H9 (cell line): Measurements from ENCODE around the gene MYADM. TPM values are rescaled to one million over a fixed set of nuclear protein-coding genes. Genes with fewer than 3 reads are reported as not detected.

Experiments
- DNase-seq: peaks from one replicate; pipeline ENCODE4 v3.0.0-alpha.2; 2017
- H2AFZ ChIP-seq: one replicate; pipeline ENCODE4 v1.6.1; 2013; ENCODE audit warnings: mild to moderate bottlenecking, low read length, control low read depth, moderate library complexity
- H2AK5ac ChIP-seq: 2 replicates; pipeline ENCODE4 v1.6.1; 2013; ENCODE audit warnings: low read length, control low read depth, mixed read lengths; ENCODE audit not compliant: insufficient read length
- H2BK120ac ChIP-seq: one replicate; pipeline ENCODE4 v1.6.1; 2013; ENCODE audit warnings: low read depth, mild to moderate bottlenecking, low read length, control low read depth, inconsistent platforms; ENCODE audit not compliant: poor library complexity, severe bottlenecking
- H2BK12ac ChIP-seq: 2 replicates; pipeline ENCODE4 v1.6.1; 2013; ENCODE audit warnings: low read length, control low read depth, mixed read lengths, low read depth; ENCODE audit not compliant: insufficient read length
- H2BK15ac ChIP-seq: 2 replicates; pipeline ENCODE4 v1.6.1; 2013; ENCODE audit warnings: low read depth, low read length, control low read depth
- H2BK20ac ChIP-seq: one replicate; pipeline ENCODE4 v1.6.1; 2013; ENCODE audit warnings: low read depth, mild to moderate bottlenecking, low read length, control low read depth, inconsistent platforms; ENCODE audit not compliant: poor library complexity, severe bottlenecking
- H2BK5ac ChIP-seq: 2 replicates; pipeline ENCODE4 v1.6.1; 2013; ENCODE audit warnings: low read length, control low read depth, mixed read lengths; ENCODE audit not compliant: insufficient read length
- H3K14ac ChIP-seq: 2 replicates; pipeline ENCODE4 v1.6.1; 2013; ENCODE audit warnings: low read length, control low read depth; ENCODE audit not compliant: insufficient read depth
- H3K18ac ChIP-seq: 2 replicates; pipeline ENCODE4 v1.6.1; 2013; ENCODE audit warnings: low read depth, mild to moderate bottlenecking, mixed read lengths, low read length, control low read depth; ENCODE audit not compliant: insufficient read length
- H3K23ac ChIP-seq: 2 replicates; pipeline ENCODE4 v1.6.1; 2013; ENCODE audit warnings: low read length, control low read depth, mixed read lengths, low read depth; ENCODE audit not compliant: insufficient read length
- H3K23me2 ChIP-seq: 2 replicates; pipeline ENCODE4 v1.6.1; 2013; ENCODE audit warnings: low read depth, mild to moderate bottlenecking, mixed read lengths, low read length, control low read depth; ENCODE audit not compliant: insufficient read length, poor library complexity, severe bottlenecking
- H3K27ac ChIP-seq: 2 replicates; pipeline ENCODE4 v1.5.1; 2013; ENCODE audit warnings: low read length, control low read depth, mixed read lengths, low read depth; ENCODE audit not compliant: insufficient read length
- H3K27me3 ChIP-seq: 2 replicates; pipeline ENCODE4 v1.6.1; 2013; ENCODE audit warnings: low read length, control low read depth, inconsistent platforms; ENCODE audit not compliant: insufficient read depth
- H3K4ac ChIP-seq: 2 replicates; pipeline ENCODE4 v1.6.1; 2013; ENCODE audit warnings: low read depth, mild to moderate bottlenecking, control low read depth, inconsistent platforms, low read length, moderate library complexity
- H3K4me1 ChIP-seq: 2 replicates; pipeline ENCODE4 v1.6.1; 2013; ENCODE audit warnings: low read length, control low read depth, inconsistent platforms; ENCODE audit not compliant: insufficient read depth
- H3K4me2 ChIP-seq: 2 replicates; pipeline ENCODE4 v1.6.1; 2013; ENCODE audit warnings: low read length, control low read depth, mixed read lengths; ENCODE audit not compliant: insufficient read length, insufficient read depth
- H3K56ac ChIP-seq: 2 replicates; pipeline ENCODE4 v1.6.1; 2013; ENCODE audit warnings: low read depth, mild to moderate bottlenecking, mixed read lengths, low read length, control low read depth; ENCODE audit not compliant: insufficient read length
- H3K79me1 ChIP-seq: 2 replicates; pipeline ENCODE4 v1.6.1; 2013; ENCODE audit warnings: low read depth, mild to moderate bottlenecking, moderate library complexity, low read length, control low read depth, inconsistent platforms; ENCODE audit not compliant: insufficient read depth, poor library complexity, severe bottlenecking
- H3K79me2 ChIP-seq: 2 replicates; pipeline ENCODE4 v1.6.1; 2013; ENCODE audit warnings: low read length, control low read depth, inconsistent platforms; ENCODE audit not compliant: insufficient read depth
- H3K9ac ChIP-seq: 2 replicates; pipeline ENCODE4 v1.6.1; 2013; ENCODE audit warnings: low read length, control low read depth, mixed read lengths; ENCODE audit not compliant: insufficient read length; ENCODE audit errors: extremely low read depth
- H3K9me3 ChIP-seq: one replicate; pipeline ENCODE4 v1.6.1; 2013; ENCODE audit warnings: low read depth, low read length, inconsistent platforms; ENCODE audit not compliant: control insufficient read depth
- H3T11ph ChIP-seq: one replicate; pipeline ENCODE4 v1.6.1; 2013; ENCODE audit warnings: mild to moderate bottlenecking, low read length, control low read depth, inconsistent platforms
- H4K20me1 ChIP-seq: one replicate; pipeline ENCODE4 v1.6.1; 2013; ENCODE audit not compliant: control insufficient read depth, insufficient read length, insufficient read depth
- H4K5ac ChIP-seq: 2 replicates; pipeline ENCODE4 v1.6.1; 2013; ENCODE audit warnings: low read depth, mild to moderate bottlenecking, mixed read lengths, low read length, control low read depth; ENCODE audit not compliant: insufficient read length
- H4K8ac ChIP-seq: replicated peaks from 2 replicates; pipeline ENCODE4 v1.6.1; 2013; ENCODE audit warnings: low read length, control low read depth, mixed read lengths, low read depth; ENCODE audit not compliant: insufficient read length
- H4K91ac ChIP-seq: 2 replicates; pipeline ENCODE4 v1.6.1; 2013; ENCODE audit warnings: low read depth, mild to moderate bottlenecking, moderate library complexity, mixed read lengths, low read length, control low read depth; ENCODE audit not compliant: insufficient read length
- H3K27ac Mint-ChIP-seq, 3 experiments: 2 replicates in 2 of 3; 3 replicates in 1 of 3; pipeline ENCODE4 v1.8.0; 2020 to 2021; ENCODE audit warnings: mixed read lengths in 3 of 3, mild to moderate bottlenecking in 1 of 3, moderate library complexity in 1 of 3
- H3K27me3 Mint-ChIP-seq: 2 replicates; pipeline ENCODE4 v1.8.0; 2021; ENCODE audit warnings: low read depth, mild to moderate bottlenecking, moderate library complexity, mixed read lengths
- H3K36me3 Mint-ChIP-seq, 3 experiments: 2 replicates in 2 of 3; 3 replicates in 1 of 3; pipeline ENCODE4 v1.8.0; 2020 to 2021; ENCODE audit warnings: low read depth in 3 of 3, mixed read lengths in 3 of 3; ENCODE audit not compliant: insufficient read depth in 1 of 3
- H3K4me1 Mint-ChIP-seq, 2 experiments: 2 replicates each; pipeline ENCODE4 v1.8.0; 2020; ENCODE audit warnings: mixed read lengths in 2 of 2
- H3K4me3 Mint-ChIP-seq, 2 experiments: 2 replicates in 1 of 2; 3 replicates in 1 of 2; pipeline ENCODE4 v1.8.0; 2020 to 2021; ENCODE audit warnings: mild to moderate bottlenecking in 2 of 2, mixed read lengths in 2 of 2, moderate library complexity in 1 of 2
- H3K9me3 Mint-ChIP-seq, 2 experiments: 2 replicates in 1 of 2; 3 replicates in 1 of 2; pipeline ENCODE4 v1.8.0; 2020; ENCODE audit warnings: mild to moderate bottlenecking in 2 of 2, mixed read lengths in 2 of 2, moderate library complexity in 1 of 2
- CTCF ChIP-seq: fragments of 200-600 bp; sonication (generic); conservative IDR thresholded peaks from 3 replicates; pipeline ENCODE4 v1.8.0; 2021; ENCODE audit warnings: antibody characterized with exemption, mild to moderate bottlenecking
- WGBS: extraction: QIAGEN DNeasy Blood & Tissue Kit; methylation state at CpG from one replicate; pipeline ENCODE4 v1.1.7; 2013; ENCODE audit warnings: missing lambda C conversion rate, low lambda C conversion rate, mixed read lengths; ENCODE audit not compliant: insufficient read length; ENCODE audit errors: extremely low coverage; 5-methylcytosine and 5-hydroxymethylcytosine counted together
- total RNA-seq: library from RNA; stranded (reverse); gene quantifications from 2 replicates; pipeline ENCODE4 v1.2.1, GENCODE V29; 2021

The MYADM gene
- total RNA-seq, 1 experiment from 2014 or later = 116 TPM

DNA sequence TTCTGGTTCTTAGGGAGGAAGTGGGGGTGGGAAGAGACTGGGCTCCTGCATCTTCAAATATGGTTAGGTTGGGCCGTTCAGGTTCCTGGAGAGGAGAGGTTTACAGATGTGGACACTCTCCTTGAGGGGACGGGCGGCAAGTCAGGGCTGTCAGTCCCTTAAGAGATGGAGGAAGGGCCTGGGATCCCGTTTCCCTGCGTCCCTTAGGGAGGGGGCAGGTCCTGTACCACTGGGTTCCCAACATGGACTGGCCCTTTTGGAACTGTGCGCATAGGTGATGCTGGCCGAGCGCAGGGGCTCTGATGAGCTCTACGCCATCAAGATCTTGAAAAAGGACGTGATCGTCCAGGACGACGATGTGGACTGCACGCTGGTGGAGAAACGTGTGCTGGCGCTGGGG lies 30.5 kb downstream of the MYADM start:
- Mint-ChIP-seq H3K9me3 (no peaks in the 10 kb centered on the region; a peak in 1 of 5 replicates), H3K27me3 (peaks cover 10% of the 10 kb centered on the region), H3K4me3 (peak overlapping the region; percentile 70 to 84), H3K4me1 (peaks cover 35 to 48% of the 10 kb centered on the region in 2 experiments), H3K27ac (peak overlapping the region in 2 of 3 experiments; percentile 35 to 83; a peak in 3 of 7 replicates), H3K36me3 (peaks cover 10 to 14% (median 14%) of the 10 kb centered on the region in 3 experiments; a peak in 5 of 7 replicates)
- no peak for TF ChIP-seq CTCF
- no peak overlapping the region for H2AK5ac ChIP-seq
- H3K79me1 ChIP-seq = no peaks in the 10 kb centered on the region
- no peak overlapping the region for H3K56ac ChIP-seq
- no peaks in the 10 kb centered on the region for H3K27me3 ChIP-seq
- no peak overlapping the region for H3K9ac ChIP-seq
- no peak overlapping the region for H3K14ac ChIP-seq
- no peaks in the 10 kb centered on the region for H3K79me2 ChIP-seq
- no peak overlapping the region for H2BK120ac ChIP-seq
- H3K18ac ChIP-seq = no peak overlapping the region
- no peak overlapping the region for H2BK12ac ChIP-seq
- H2AFZ ChIP-seq = no peak overlapping the region
- no peak overlapping the region for H3K4ac ChIP-seq
- peaks cover 6% of the 10 kb centered on the region for H3K23me2 ChIP-seq
- no CpG with 5 or more reads among the region's 16 CpGs for WGBS
- no peak overlapping the region for H4K91ac ChIP-seq
- H3K27ac ChIP-seq = no peak overlapping the region
- peak overlapping the region; percentile 65 for H3K4me2 ChIP-seq
- no peak overlapping the region for H3K23ac ChIP-seq
- H4K20me1 ChIP-seq = no peaks in the 10 kb centered on the region
- H3K4me1 ChIP-seq = 0 out of 2 replicates have a peak, but pooled peaks cover 3% of the 10 kb centered on the region
- no peak overlapping the region for H4K8ac ChIP-seq
- DNase-seq = no peak
- no peak overlapping the region for H2BK15ac ChIP-seq
- no peaks in the 10 kb centered on the region for H3K9me3 ChIP-seq
- no peak overlapping the region for H2BK20ac ChIP-seq
- no peak overlapping the region for H3T11ph ChIP-seq
- H2BK5ac ChIP-seq = no peak overlapping the region
- no peak overlapping the region for H4K5ac ChIP-seq
